Measurements from ENCODE around the gene ATP5F1D.

Gene ATP5F1D

DNA sequence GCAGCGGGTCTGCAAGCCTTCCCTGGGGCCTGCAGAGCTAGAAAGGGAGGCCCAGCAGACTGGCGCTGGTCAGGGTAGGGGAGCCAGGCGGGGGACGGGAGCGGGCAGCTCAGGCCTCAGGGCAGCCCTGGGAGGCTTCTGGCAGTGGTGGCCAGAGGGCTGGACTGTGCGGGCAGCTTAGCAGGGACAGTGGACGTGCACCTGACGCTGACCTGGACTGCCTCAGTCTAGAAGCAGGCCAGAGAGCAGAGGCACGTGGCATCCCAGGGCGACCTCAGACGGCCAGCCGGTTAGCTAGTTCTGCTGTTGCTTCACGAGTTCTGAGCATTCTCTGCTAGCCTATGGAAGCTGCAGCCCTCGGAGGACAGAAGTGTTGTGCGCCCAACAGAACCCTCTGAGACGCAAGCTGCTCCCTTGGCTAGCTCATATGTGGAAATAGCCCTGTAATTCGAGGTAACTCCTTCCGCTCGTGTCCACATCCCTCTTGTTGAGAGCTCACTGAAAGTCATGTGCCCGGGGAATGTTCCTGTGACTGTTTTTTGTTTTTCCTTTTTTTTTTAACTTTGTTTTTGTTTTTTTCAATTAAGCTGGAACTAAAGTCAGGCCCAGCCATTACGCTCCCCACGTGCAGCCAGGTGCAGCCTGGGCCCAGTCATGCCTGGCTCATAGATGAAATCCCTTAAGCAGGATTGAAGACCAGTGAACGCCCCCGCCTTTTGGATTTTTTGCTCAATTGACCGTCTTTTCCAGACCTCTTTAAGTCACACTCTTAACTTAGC lies 31.9 kb downstream of the ATP5F1D start:
- Histone ChIP-seq H3K27me3 (ENCODE audit: insufficient read depth, insufficient read length) (peaks cover under 1% of the 10 kb centered on the region), H3K9me3 (ENCODE audit: insufficient read depth, low read length) (no peaks in the 10 kb centered on the region), H3K4me1 (ENCODE audit: insufficient read depth, insufficient read length) (peaks cover 36% of the 10 kb centered on the region), H3K36me3 (ENCODE audit: insufficient read depth, insufficient read length, low read length) (peaks cover 75% of the 10 kb centered on the region), H3K4me3 (ENCODE audit: insufficient read length, low read depth) (no peak overlapping the region), H3K9ac (ENCODE audit: insufficient read length, low read depth) (peak overlapping the region; percentile 99)
- TF ChIP-seq SUZ12 (IDR thresholded peaks at IDR 0.05; ENCODE audit: extremely low read depth, insufficient read depth, insufficient read length) (no peak), ZNF274 (IDR thresholded peaks at IDR 0.05; ENCODE audit: low read depth, low read length) (no peak), YY1 (IDR thresholded peaks at IDR 0.05; ENCODE audit: insufficient read depth, insufficient read length) (no peak)
- no peak for DNase-seq (ENCODE audit: low read depth, low spot score)

DNA sequence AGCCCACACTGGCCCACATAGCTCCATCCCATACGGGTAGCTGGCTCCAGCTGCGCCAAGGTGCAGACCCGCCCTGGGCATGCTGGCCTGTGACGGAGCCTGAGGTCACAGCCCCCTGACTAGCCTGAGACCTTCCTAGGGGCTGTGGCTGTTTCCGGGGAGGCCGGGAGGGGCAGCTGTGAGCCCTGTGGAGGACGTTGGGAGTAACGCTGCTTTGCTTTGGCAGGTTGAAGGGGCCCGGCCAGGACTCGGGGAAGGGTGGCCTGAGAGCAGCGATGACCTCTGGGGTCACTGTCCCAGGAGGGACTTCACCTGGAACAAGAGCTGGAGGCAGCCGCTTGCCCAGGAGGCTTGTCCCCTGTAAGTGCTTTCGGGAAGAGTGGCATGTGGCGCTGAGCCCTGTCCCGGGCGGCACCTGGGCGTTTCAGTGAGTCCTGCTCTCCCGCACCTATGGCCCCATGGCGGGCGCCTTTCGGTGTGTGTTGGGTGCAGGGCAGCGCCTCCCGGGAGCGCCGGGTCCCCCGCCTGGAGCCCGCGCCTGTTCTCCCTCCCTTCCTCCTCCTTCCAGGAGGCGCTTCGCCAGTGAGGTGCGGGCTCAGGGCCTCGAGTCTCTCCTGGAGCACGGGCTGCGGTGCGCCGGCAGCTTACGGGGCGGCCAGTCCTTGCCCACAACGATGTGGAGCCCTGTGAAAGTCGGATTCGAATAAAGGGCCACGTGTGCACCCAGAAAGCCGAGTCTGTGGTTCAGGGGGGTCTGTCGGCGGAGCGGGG lies 32.7 kb downstream of the ATP5F1D start:
- peaks cover 32% of the 10 kb centered on the region for H3K4me1 ChIP-seq (ENCODE audit: insufficient read depth, insufficient read length)
- H3K4me3 ChIP-seq (ENCODE audit: insufficient read length, low read depth) = peak overlapping the region; percentile 97
- DNase-seq (ENCODE audit: low read depth, low spot score) = no peak
- H3K9ac ChIP-seq (ENCODE audit: insufficient read length, low read depth) = peak overlapping the region; percentile 99
- H3K36me3 ChIP-seq (ENCODE audit: insufficient read depth, insufficient read length, low read length) = peaks cover 83% of the 10 kb centered on the region
- H3K27me3 ChIP-seq (ENCODE audit: insufficient read depth, insufficient read length) = no peaks in the 10 kb centered on the region
- no peak for TF ChIP-seq ZNF274 (IDR thresholded peaks at IDR 0.05; ENCODE audit: low read depth, low read length)
- TF ChIP-seq YY1 (IDR thresholded peaks at IDR 0.05; ENCODE audit: insufficient read depth, insufficient read length) = no peak
- TF ChIP-seq SUZ12 (IDR thresholded peaks at IDR 0.05; ENCODE audit: extremely low read depth, insufficient read depth, insufficient read length) = no peak
- no peaks in the 10 kb centered on the region for H3K9me3 ChIP-seq (ENCODE audit: insufficient read depth, low read length)

GRCh38 chr19:1274852-1275259 lies 33.3 kb downstream of the ATP5F1D start:
- no peaks in the 10 kb centered on the region for H3K9me3 ChIP-seq (ENCODE audit: insufficient read depth, low read length)
- TF ChIP-seq ZNF274 (IDR thresholded peaks at IDR 0.05; ENCODE audit: low read depth, low read length) (no peak), YY1 (IDR thresholded peaks at IDR 0.05; ENCODE audit: insufficient read depth, insufficient read length) (no peak), SUZ12 (IDR thresholded peaks at IDR 0.05; ENCODE audit: extremely low read depth, insufficient read depth, insufficient read length) (no peak)
- peak overlapping the region; percentile 99 for H3K9ac ChIP-seq (ENCODE audit: insufficient read length, low read depth)
- peaks cover 86% of the 10 kb centered on the region for H3K36me3 ChIP-seq (ENCODE audit: insufficient read depth, insufficient read length, low read length)
- peak overlapping the region; percentile 97 for H3K4me3 ChIP-seq (ENCODE audit: insufficient read length, low read depth)
- no peak for DNase-seq (ENCODE audit: low read depth, low spot score)
- peaks cover 35% of the 10 kb centered on the region for H3K4me1 ChIP-seq (ENCODE audit: insufficient read depth, insufficient read length)
- no peaks in the 10 kb centered on the region for H3K27me3 ChIP-seq (ENCODE audit: insufficient read depth, insufficient read length)

DNA sequence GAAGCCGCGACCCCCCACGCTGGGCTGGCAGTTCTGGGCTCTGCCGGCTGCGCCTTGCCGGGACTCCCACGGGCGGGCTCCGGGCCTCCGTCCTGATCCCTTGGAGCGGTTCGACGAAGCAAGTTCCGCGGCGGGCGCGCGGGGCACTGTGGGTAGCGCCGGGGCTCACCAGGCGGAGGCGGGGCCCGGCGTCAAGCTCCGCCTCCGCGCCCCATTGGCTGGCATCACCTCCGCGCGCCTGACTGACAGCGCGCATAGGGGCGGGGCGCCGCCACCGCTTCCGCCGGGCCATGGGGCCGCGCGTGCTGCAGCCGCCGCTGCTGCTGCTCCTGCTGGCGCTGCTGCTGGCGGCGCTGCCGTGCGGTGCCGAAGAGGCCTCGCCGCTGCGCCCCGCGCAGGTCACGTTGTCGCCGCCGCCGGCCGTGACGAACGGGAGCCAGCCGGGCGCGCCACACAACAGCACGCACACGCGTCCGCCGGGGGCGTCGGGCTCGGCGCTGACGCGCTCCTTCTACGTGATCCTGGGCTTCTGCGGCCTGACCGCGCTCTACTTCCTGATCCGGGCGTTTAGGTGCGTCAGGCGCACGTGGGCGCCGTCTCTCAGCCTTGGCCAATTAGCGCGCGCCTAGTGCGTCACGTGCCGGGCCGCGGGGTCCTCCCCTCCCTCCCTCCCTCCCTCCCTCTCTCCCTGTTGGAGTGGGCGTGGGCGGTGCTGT lies 33.9 kb downstream of the ATP5F1D start, which contains the start of gene FAM174C:
FAM174C (plus strand) TSS at position 271 of the 716 bp plus-strand sequence; CDS start at position 291, 20 bp downstream.
- DNase-seq (ENCODE audit: low read depth, low spot score) = peak; percentile 97
- Histone ChIP-seq H3K4me1 (ENCODE audit: insufficient read depth, insufficient read length) (peaks cover 35% of the 10 kb centered on the region), H3K36me3 (ENCODE audit: insufficient read depth, insufficient read length, low read length) (peaks cover 86% of the 10 kb centered on the region), H3K9me3 (ENCODE audit: insufficient read depth, low read length) (no peaks in the 10 kb centered on the region), H3K27me3 (ENCODE audit: insufficient read depth, insufficient read length) (no peaks in the 10 kb centered on the region), H3K4me3 (ENCODE audit: insufficient read length, low read depth) (peak within 1 kb of the TSS; percentile 97), H3K9ac (ENCODE audit: insufficient read length, low read depth) (peak within 1 kb of the TSS; percentile 99)
- no peak for TF ChIP-seq YY1 (IDR thresholded peaks at IDR 0.05; ENCODE audit: insufficient read depth, insufficient read length)

DNA sequence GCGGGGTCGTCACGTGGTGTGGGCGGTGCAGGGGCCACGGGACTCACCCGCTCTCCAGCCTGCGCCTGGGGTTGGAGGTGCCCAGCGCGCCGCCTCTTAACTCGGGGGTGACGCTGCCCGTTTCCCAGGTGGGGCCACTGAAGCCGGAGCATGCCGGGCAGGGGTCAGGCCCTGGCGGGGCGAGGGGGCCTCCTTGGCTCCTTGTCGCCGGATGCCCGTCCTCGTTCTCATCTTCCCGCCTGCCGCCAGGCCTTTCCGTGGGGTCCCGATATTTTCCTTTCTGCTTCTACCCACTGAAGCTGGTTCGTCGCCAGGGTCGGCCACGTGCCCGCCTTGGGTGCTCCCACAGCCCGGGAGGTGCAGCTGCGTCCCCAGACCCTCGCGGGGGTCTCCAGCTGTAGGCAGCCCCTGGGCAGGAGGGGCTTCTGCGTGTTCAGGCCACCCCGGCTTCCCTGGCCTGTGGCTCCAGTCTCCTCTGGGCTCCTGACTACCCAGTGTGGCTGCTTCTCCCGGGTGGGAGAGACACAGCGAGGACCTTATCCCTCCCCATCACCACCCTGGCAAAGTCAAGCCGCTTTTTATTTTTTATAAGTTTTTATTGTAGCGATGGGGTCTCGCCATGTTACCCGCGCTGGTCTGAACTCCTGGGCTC lies 34.6 kb downstream of the ATP5F1D start:
- Histone ChIP-seq H3K4me1 (ENCODE audit: insufficient read depth, insufficient read length) (peaks cover 31% of the 10 kb centered on the region), H3K27me3 (ENCODE audit: insufficient read depth, insufficient read length) (no peaks in the 10 kb centered on the region), H3K9ac (ENCODE audit: insufficient read length, low read depth) (peak overlapping the region; percentile 98), H3K36me3 (ENCODE audit: insufficient read depth, insufficient read length, low read length) (peaks cover 85% of the 10 kb centered on the region), H3K9me3 (ENCODE audit: insufficient read depth, low read length) (no peaks in the 10 kb centered on the region), H3K4me3 (ENCODE audit: insufficient read length, low read depth) (peak overlapping the region; percentile 97)
- DNase-seq (ENCODE audit: low read depth, low spot score) = no peak
- TF ChIP-seq ZNF274 (IDR thresholded peaks at IDR 0.05; ENCODE audit: low read depth, low read length) = no peak
- TF ChIP-seq SUZ12 (IDR thresholded peaks at IDR 0.05; ENCODE audit: extremely low read depth, insufficient read depth, insufficient read length) = no peak
- no peak for TF ChIP-seq YY1 (IDR thresholded peaks at IDR 0.05; ENCODE audit: insufficient read depth, insufficient read length)

DNA sequence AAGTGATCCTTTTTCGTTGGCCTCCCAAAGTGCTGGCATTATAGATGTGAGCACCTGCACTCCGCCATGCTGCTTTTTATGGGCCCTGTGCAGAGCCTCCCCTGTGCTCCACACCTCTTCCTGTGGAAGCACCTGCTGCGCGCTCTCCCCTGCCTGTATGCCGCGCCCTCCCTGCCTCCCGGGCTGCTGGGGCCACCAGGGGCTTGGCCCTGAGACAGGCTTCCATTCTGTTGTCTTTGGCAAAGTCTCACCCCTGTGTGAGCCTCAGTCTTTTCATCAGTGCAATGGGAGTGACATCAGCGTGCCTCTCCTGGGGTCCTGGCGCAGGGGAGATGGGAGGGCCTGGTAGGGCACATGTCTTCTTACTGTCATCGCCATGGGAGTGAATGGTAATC lies 35.1 kb downstream of the ATP5F1D start:
- Histone ChIP-seq H3K9me3 (ENCODE audit: insufficient read depth, low read length) (no peaks in the 10 kb centered on the region), H3K4me3 (ENCODE audit: insufficient read length, low read depth) (peak overlapping the region; percentile 97), H3K36me3 (ENCODE audit: insufficient read depth, insufficient read length, low read length) (peaks cover 80% of the 10 kb centered on the region), H3K4me1 (ENCODE audit: insufficient read depth, insufficient read length) (peaks cover 27% of the 10 kb centered on the region), H3K9ac (ENCODE audit: insufficient read length, low read depth) (peak overlapping the region; percentile 98), H3K27me3 (ENCODE audit: insufficient read depth, insufficient read length) (no peaks in the 10 kb centered on the region)
- no peak for DNase-seq (ENCODE audit: low read depth, low spot score)
- TF ChIP-seq SUZ12 (IDR thresholded peaks at IDR 0.05; ENCODE audit: extremely low read depth, insufficient read depth, insufficient read length) (no peak), YY1 (IDR thresholded peaks at IDR 0.05; ENCODE audit: insufficient read depth, insufficient read length) (no peak), ZNF274 (IDR thresholded peaks at IDR 0.05; ENCODE audit: low read depth, low read length) (no peak)
